Chondrocyte (in vitro differentiated cells): Measurements from ENCODE around the gene PEX11A. TPM values are rescaled to one million over a fixed set of nuclear protein-coding genes. Genes with fewer than 3 reads are reported as not detected.

Experiments used
- DNase-seq: peaks from one replicate; pipeline ENCODE4 v3.0.0; 2021; ENCODE audit warnings: mixed read lengths, low spot score
- H3K27ac Mint-ChIP-seq: one replicate; pipeline ENCODE4 v1.8.0; 2021; ENCODE audit warnings: mild to moderate bottlenecking, moderate library complexity, mixed read lengths; ENCODE audit not compliant: unreplicated experiment
- H3K27me3 Mint-ChIP-seq: 2 replicates; pipeline ENCODE4 v1.8.0; 2021; ENCODE audit warnings: low read depth, mixed read lengths
- H3K36me3 Mint-ChIP-seq: 2 replicates; pipeline ENCODE4 v1.8.0; 2021; ENCODE audit warnings: low read depth, mixed read lengths
- H3K4me1 Mint-ChIP-seq: 2 replicates; pipeline ENCODE4 v1.8.0; 2021; ENCODE audit warnings: low read depth, mild to moderate bottlenecking, mixed read lengths
- H3K4me3 Mint-ChIP-seq: one replicate; pipeline ENCODE4 v1.8.0; 2021; ENCODE audit warnings: mild to moderate bottlenecking, moderate library complexity, mixed read lengths; ENCODE audit not compliant: unreplicated experiment
- H3K9me3 Mint-ChIP-seq: 2 replicates; pipeline ENCODE4 v1.8.0; 2021; ENCODE audit warnings: low read depth, mixed read lengths
- total RNA-seq: library from RNA; stranded (reverse); gene quantifications from 3 replicates; pipeline ENCODE4 v1.2.1, GENCODE V29; 2021
- TF ChIP-seq, protein P1 (sequence below): fragments of 200-600 bp; sonication (generic); IDR thresholded peaks from 2 replicates; pipeline ENCODE4 v1.5.0; 2021; ENCODE audit warnings: antibody characterized with exemption, mild to moderate bottlenecking, moderate library complexity

Gene PEX11A
- total RNA-seq, 1 donor from 2014 or later: 3.0 TPM

DNA sequence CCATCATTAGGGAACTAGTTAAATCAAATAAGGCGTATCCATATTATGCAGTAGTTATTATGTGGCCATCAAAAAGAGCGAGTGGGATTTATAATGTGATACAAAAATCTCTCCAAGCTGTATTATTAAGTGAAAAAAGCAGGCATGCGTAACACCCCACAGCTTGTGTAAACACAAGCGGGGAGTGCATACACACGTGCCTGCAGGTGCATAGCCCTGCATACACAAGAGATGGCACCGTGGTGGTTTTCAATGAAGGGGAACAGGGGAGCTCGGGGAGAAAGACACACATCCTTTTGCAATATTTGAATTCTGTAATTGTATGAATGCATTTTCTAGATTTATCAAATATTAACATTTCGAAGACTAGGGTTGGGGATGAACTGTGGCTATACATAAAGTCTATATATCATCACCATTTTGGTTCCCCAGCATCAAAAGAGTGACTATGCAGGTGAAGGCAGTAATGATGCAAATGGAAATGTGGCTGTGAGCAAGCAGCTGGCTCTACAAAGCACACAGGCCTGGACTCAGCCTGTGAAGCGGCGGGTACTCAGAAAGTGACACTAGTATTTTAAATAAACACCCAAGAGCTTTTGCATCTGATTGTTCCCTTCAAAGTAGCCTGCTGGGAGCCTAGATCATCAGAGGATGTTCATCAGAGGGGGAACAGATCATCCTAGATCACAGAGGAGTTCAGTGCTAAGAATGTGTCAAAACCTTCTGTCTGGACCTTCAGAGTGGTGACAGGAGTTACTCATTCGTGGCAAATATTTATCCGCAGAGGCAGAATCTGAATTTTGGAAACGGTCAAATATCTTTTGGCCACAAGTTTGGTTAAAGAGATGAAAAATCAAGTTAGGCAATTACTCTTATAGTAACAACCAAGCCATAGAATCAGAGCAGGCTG lies 25.9 kb downstream of the PEX11A start:
- H3K4me1 Mint-ChIP-seq: peaks cover 21% of the 10 kb centered on the region
- no peaks in the 10 kb centered on the region for H3K27me3 Mint-ChIP-seq
- H3K4me3 Mint-ChIP-seq: peak overlapping the region; percentile 40
- TF ChIP-seq, protein P1, sequence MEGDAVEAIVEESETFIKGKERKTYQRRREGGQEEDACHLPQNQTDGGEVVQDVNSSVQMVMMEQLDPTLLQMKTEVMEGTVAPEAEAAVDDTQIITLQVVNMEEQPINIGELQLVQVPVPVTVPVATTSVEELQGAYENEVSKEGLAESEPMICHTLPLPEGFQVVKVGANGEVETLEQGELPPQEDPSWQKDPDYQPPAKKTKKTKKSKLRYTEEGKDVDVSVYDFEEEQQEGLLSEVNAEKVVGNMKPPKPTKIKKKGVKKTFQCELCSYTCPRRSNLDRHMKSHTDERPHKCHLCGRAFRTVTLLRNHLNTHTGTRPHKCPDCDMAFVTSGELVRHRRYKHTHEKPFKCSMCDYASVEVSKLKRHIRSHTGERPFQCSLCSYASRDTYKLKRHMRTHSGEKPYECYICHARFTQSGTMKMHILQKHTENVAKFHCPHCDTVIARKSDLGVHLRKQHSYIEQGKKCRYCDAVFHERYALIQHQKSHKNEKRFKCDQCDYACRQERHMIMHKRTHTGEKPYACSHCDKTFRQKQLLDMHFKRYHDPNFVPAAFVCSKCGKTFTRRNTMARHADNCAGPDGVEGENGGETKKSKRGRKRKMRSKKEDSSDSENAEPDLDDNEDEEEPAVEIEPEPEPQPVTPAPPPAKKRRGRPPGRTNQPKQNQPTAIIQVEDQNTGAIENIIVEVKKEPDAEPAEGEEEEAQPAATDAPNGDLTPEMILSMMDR: no peak
- no peaks in the 10 kb centered on the region for H3K36me3 Mint-ChIP-seq
- H3K9me3 Mint-ChIP-seq: no peaks in the 10 kb centered on the region
- DNase-seq: no peak
- peak overlapping the region; percentile 63 for H3K27ac Mint-ChIP-seq

DNA sequence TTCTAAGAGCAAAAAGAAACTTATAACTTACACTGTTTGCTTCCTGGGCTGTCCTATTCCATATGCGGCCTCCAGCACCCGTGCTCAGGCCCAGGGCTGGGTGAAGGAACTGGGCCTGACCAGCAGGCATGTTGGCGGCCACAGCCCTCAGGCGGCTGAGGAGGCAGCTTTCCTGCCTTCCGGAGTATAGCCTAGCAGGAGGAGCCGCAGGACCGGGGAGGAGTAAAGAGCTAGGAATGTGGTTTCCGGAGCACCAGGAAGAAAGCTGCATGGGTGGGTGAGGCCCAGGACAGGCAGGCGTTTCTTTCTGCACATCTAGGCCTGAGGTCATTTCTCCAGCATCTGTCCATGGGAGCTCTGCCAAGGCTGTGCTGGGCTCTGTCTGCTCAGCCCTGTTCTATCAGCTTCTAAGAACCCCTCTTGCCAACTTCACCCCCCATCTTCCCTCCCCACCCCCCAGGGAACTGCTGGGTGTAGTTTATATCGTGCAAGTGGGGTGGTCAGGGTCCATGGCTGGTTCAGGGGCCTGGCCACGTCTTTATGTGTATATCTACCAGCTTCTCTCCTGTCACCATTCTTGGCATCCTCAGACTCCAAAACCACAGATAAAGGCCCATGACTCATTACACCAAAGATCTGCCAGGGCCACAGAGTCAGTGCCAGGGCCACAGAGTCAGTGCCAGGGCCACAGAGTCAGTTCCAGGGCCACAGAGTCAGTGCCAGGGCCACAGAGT lies 27.5 kb downstream of the PEX11A start:
- no peak for DNase-seq
- H3K9me3 Mint-ChIP-seq: no peaks in the 10 kb centered on the region
- H3K27me3 Mint-ChIP-seq: no peaks in the 10 kb centered on the region
- peak overlapping the region; percentile 51 for H3K4me3 Mint-ChIP-seq
- peak overlapping the region; percentile 92 for H3K27ac Mint-ChIP-seq
- TF ChIP-seq, protein P1: peak; percentile 21
- peaks cover 21% of the 10 kb centered on the region for H3K4me1 Mint-ChIP-seq
- H3K36me3 Mint-ChIP-seq: no peaks in the 10 kb centered on the region

DNA sequence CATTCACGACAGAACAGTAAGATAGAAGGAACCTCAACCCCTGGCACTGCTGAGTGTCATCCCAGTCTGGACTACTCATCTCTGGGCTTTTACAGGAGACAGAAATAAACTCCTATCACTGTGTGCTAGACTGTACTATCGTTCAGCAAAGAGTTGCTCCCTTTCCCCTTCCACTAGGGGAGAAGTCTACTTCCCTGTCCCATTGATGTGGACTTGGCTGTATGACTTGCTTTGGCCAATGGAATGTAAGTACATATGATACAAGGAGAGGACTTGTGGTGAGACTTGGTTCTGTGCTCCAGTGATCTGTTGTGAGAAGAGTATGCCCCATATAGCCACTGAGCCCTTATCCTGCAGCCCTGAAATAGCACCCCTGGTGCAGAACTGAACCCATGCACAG lies 30.0 kb downstream of the PEX11A start:
- TF ChIP-seq, protein P1: no peak
- H3K4me1 Mint-ChIP-seq: peaks cover 24% of the 10 kb centered on the region
- no peak for DNase-seq

DNA sequence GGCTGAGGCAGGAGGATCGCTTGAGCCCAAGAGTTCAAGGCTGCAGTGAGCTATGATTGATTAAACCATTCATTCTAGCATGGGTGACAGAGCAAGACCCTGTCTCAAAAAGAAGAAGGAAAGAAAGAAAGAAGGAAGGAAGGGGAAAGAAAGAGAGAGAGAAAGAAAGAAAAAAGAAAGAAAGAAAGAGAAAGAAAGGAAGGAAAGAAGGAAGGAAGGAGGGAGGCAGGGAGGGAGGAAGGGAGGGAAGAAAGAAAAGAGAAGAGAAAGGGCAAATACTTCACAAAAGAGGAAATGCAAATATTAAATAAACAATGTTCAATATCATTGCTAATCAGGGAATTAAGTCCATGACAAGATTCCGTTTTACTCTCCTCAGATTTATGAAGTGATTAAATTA lies 31.3 kb downstream of the PEX11A start:
- no peaks in the 10 kb centered on the region for H3K27me3 Mint-ChIP-seq
- no peak for DNase-seq
- H3K4me1 Mint-ChIP-seq: peaks cover 24% of the 10 kb centered on the region

More for the DNA sequence above, 30.0 kb downstream of the PEX11A start:
- Mint-ChIP-seq H3K9me3 (no peaks in the 10 kb centered on the region), H3K27ac (no peak overlapping the region), H3K27me3 (no peaks in the 10 kb centered on the region), H3K4me3 (no peak overlapping the region), H3K36me3 (no peaks in the 10 kb centered on the region)

DNA sequence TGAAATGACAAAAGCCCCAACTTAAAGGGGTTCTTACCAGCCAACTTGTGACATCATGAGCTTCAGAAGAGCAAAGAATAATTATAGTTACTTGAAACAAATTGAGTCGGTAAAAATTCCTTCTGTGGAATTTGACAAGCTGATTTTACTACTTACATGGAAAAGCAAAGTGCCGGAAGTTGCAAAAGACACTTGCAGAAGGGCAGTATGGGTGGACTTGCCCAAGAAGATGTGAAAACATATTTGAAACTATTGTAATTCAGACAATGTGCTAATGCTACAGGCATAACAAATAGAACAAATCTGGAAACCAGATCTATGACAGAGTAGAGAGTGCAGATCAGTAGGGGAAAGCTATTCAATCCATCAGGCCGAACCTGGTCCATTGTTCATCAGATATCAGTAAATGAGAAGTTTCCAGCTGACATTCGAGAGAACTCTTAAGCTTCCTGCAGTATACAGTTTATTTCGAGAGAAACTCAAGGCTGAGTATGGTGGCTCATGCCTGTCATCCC lies 32.8 kb downstream of the PEX11A start:
- TF ChIP-seq, protein P1: no peak
- no peak overlapping the region for H3K4me3 Mint-ChIP-seq
- H3K36me3 Mint-ChIP-seq: no peaks in the 10 kb centered on the region
- H3K9me3 Mint-ChIP-seq: no peaks in the 10 kb centered on the region
- no peak overlapping the region for H3K27ac Mint-ChIP-seq
- H3K27me3 Mint-ChIP-seq: no peaks in the 10 kb centered on the region
- H3K4me1 Mint-ChIP-seq: peaks cover 24% of the 10 kb centered on the region
- no peak for DNase-seq

More for the DNA sequence above, 31.3 kb downstream of the PEX11A start:
- H3K4me3 Mint-ChIP-seq: no peak overlapping the region
- TF ChIP-seq, protein P1: no peak
- H3K9me3 Mint-ChIP-seq: no peaks in the 10 kb centered on the region
- no peaks in the 10 kb centered on the region for H3K36me3 Mint-ChIP-seq
- H3K27ac Mint-ChIP-seq: no peak overlapping the region
